ENCODE data around the gene IFITM2. TPM values are rescaled to one million over a fixed set of nuclear protein-coding genes. Genes with fewer than 3 reads are reported as not detected.

IFITM2 gene
- total RNA-seq, 2 donors from 2014 or later, result 647 to 724 TPM

- peak; percentile 84 for DNase-seq (ENCODE audit: low spot score)
- intact Hi-C loops (cut with DNase I), result loop anchor here in 1 of 2 donors (5.0 kb wide), 1 partner anchor 53 kb away; the partner anchor contains the start of genes PSMD13 and SIRT3
Observed at GRCh38 chr11:289712-290620, 17.6 kb upstream of the IFITM2 start.

GRCh38 chr11:290621-291231, 16.9 kb upstream of the IFITM2 start:
- DNase-seq (ENCODE audit: low spot score), result peak; percentile 76
- intact Hi-C loops (cut with DNase I), result no loop called here

- intact Hi-C loops (cut with DNase I), result no loop called here
- peak; percentile 77 for DNase-seq (ENCODE audit: low spot score)
Observed at GRCh38 chr11:291281-292210, 16.1 kb upstream of the IFITM2 start.

GRCh38 chr11:292211-293121, 15.2 kb upstream of the IFITM2 start:
- intact Hi-C loops (cut with DNase I), result no loop called here
- peak; percentile 71 for DNase-seq (ENCODE audit: low spot score)

- peak; percentile 74 for DNase-seq (ENCODE audit: low spot score)
- intact Hi-C loops (cut with DNase I), result no loop called here
Observed at GRCh38 chr11:293271-293851, 14.3 kb upstream of the IFITM2 start.

- intact Hi-C loops (cut with DNase I), result no loop called here
- DNase-seq (ENCODE audit: low spot score), result peak; percentile 78
Observed at GRCh38 chr11:293852-294661, 13.6 kb upstream of the IFITM2 start.

- peak; percentile 68 for DNase-seq (ENCODE audit: low spot score)
- intact Hi-C loops (cut with DNase I), result loop anchor here in 1 of 2 donors (5.0 kb wide), 1 partner anchor 208 kb away; no protein-coding TSS in a partner anchor
Observed at GRCh38 chr11:294780-295179, 12.8 kb upstream of the IFITM2 start.

GRCh38 chr11:295351-296170, 12.1 kb upstream of the IFITM2 start:
- intact Hi-C loops (cut with DNase I), result loop anchor here in 1 of 2 donors (5.0 kb wide), 1 partner anchor 207 kb away; no protein-coding TSS in a partner anchor

GRCh38 chr11:296171-297050, 11.2 kb upstream of the IFITM2 start:
- DNase-seq (ENCODE audit: low spot score), result peak; percentile 62
- intact Hi-C loops (cut with DNase I), result loop anchor here in 1 of 2 donors (5.0 kb wide), 1 partner anchor 206 kb away; no protein-coding TSS in a partner anchor

More at GRCh38 chr11:295351-296170, 12.1 kb upstream of the IFITM2 start:
- peak; percentile 80 for DNase-seq (ENCODE audit: low spot score)

GRCh38 chr11:297051-297585, 10.5 kb upstream of the IFITM2 start:
- DNase-seq (ENCODE audit: low spot score), result peak; percentile 78
- intact Hi-C loops (cut with DNase I), result loop anchor here in 1 of 2 donors (5.0 kb wide), 1 partner anchor 205 kb away; no protein-coding TSS in a partner anchor

GRCh38 chr11:297586-298405, 9.8 kb upstream of the IFITM2 start:
- peak; percentile 83 for DNase-seq (ENCODE audit: low spot score)
- intact Hi-C loops (cut with DNase I), result loop anchor here in 1 of 2 donors (5.0 kb wide), 1 partner anchor 205 kb away; no protein-coding TSS in a partner anchor

- DNase-seq (ENCODE audit: low spot score), result peak; percentile 80
- intact Hi-C loops (cut with DNase I), result loop anchor here in 1 of 2 donors (5.0 kb wide), 1 partner anchor 204 kb away; no protein-coding TSS in a partner anchor
Observed at GRCh38 chr11:298406-299065, 9.1 kb upstream of the IFITM2 start.
